ENCODE results near the gene SMAD6.

The SMAD6 gene

DNA sequence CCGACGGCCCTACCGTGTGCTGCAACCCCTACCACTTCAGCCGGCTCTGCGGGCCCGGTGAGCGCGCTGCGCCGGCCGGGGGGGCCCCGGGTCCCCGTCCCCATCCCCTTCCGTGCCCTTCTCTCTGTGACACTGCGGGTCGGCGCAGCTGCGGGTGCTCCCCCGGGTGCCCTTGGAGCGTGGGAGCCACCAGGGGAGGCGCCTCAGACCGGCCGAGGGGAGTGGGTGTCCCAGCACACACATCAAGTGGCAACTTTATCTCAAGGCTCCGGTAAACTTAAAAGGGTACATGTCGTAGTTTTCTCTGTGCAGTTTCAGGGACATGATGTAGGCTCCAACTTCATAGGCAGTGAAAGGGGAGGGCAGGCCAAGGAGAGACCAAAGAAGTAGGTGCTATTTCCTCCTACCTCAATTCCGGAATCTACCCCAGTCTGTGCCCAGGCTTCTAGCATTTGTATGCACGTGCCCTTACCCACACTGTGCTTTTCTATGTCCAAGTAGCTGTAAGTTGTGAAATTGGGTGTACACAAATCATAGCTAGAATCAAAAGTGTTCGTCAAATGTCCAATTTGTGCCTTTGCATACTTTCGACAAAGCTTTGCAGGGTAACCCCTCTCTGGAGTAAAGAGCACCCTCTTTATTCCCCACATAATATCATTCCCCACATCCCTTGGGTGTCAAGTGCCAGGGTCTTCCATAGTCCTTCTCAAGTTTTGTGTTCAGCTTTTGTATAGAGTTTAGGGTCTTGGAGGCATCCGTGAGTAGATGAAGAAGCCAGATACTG, 2.2 kb downstream of the SMAD6 start:
- no peak for DNase-seq

DNA sequence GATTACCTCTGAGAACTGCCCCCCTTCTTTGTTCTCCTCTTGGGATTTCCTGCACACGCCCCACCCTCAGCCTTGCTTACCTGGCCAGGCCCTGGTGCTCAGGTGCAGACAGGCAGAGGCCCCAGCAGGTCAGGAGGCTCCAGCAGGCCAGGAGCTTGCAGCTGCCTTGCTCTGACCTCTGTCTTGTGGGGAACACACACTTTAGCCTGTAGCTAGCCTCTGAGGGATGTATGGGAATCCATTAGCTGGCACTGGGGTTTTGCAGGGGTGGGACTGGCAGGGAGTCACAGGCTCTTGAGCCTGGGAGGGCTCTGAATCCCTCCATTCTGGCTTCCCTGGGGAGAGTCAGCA, 2.7 kb downstream of the SMAD6 start:
- no peak for DNase-seq

DNA sequence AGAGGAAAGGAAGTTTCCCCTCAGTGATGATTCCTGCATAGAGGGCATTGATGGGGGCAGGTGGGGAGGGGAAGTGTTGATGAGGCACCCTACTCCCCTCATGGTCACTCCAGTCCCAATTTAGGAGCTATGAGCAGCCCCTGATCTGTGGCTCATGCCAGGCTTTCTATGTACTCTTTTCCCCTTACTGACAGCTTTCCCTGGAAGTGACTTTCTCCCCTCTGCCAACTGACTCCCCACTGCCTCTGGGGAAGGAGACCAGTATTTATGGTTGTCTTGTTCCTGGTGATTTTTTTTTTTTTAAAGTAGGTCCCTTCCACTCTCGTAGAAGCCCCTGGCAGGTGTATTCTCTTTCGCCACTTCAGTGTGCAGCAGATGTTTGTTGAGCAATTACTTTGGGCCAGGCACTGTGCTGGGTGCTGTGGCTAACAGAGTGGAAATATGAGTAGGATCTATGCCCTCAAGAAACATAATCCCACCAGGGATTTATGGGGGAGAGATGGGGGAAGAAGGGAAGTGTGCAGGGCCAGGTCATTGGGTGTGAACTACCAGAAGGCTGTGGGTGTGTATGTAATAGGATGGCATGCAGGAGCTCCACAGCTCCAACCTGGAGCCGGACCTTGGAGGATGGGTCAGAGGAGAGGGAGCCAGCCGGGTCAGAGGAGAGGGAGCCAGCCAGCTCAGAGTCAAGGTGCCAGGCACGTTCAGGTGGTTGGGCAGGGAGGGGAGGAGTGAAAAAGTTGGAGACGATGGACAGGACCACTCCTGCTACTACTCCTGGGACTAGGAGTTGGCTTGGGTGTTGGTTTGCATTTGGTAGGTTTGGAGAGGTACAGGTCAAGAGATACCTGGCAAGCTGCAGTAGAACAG, 3.5 kb downstream of the SMAD6 start:
- DNase-seq: no peak

DNA sequence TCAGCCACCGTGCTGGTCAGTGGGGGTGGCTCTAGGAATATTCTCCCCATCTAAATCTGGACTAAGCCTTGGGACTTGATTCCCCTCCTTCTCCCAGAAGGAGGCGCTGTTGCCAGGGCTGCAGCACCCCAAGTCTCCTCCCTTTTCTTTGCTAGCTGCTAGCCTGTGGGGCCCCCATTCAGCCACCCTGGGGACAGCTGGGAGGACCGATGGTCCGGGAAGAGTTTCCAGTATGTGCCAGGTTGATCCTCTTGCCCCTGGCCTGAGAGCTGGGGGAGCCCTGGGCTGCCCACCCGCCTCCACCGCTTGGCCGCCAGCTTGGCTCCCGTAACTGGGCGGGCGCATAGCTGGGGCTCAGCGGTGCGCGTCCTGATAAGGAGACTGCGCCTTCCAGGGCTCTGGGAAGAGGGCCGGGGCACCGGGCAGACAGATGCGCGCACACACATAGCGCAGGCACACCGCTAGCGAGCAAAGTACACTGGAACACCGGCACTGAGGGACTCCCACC, 4.2 kb downstream of the SMAD6 start:
- DNase-seq: no peak

- DNase-seq: no peak
Observed at GRCh38 chr15:66706840-66707239, 4.8 kb downstream of the SMAD6 start.

DNA sequence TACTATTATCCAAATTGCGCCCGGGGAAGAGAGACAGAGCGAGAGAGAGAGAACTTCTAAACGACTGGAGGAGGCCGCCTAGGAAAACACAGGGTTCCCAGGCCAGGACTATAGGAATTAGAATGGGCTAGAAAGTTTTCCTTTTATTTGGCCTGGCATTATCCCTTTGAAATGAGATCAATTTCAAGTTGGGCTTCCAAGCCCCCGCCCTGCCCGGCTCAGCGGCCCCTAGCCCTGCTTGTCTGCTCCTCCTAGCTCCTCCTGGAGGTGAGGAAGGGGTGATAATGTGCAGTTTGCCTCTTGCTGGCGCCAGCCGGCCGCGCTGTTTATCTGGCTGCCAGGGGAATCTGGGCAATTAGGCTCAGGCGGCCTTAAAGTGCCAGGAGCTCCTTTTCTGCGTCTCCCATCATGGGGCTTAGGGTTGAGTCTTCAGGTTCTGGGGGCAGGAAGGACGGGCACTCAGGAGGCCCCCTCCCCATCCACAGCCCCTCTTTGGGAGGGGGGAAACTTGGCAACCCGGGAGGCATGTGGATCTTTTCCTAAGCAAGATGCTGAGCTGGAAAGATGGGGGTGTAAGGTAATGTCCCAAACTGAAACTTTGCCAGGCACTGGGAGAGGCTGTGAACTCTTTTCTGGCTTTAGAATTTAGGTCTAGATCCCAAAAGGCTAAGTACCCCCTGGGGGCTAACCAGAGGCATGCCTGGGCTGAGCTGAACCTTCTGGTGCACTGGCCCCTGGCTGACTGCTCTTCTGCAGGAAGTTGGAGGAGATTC, 5.5 kb downstream of the SMAD6 start:
- no peak for DNase-seq

DNA sequence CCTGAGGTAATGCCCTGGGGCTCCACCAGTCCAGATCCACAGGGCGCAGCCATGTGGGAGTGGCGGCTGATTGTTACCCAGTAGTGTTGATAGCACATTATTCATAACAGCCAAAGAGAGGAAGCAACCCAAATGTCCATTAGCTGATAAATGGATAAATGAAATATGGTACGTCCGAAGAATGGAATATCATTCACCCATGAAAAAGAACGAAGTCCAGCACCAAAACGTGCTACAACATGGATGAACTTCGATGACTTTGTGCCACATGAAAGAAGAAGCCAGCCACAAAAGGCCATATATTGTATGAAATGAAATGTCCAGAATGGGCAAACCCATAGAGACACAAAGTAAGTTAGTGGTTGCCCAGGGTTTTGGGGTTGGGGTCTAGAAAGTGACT, 6.4 kb downstream of the SMAD6 start:
- no peak for DNase-seq

DNA sequence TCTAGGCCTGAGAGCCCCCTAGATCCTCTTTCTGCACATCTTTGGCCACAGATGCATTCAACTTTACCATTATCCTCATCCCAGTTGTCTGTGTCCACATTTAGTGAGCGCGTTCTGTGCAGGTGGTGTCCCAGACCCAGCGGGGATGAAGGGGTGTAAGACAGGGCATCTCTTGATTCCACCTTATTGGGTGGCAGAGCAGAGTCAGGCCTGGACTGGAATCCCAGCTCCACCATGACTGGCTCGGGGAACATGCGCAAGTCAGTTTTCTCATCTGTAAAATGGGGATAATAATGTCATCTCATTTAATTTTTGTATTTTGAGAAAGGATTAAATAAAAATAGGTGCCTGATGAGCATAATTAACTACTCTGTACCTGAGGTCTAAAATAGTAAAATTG, 7.8 kb downstream of the SMAD6 start:
- no peak for DNase-seq

DNA sequence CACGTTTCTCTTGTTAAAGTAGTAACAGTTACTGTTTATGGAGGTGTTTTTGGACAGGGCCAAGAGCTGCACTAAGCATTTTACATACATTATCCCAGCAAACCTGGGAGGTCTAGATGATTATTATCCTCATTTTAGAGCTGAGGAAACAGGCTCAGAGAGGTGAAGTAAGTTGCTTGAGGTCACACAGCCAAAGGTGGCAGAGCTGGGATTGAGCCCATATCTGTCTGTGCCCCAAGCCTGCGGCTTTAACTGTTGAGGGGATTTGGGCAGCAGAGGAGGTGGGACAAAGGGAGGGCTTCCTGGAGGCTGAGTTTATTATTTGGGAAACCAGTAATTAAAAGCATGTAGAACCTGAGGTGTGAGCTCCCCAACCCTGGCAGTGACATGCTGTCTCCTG, 9.2 kb downstream of the SMAD6 start:
- no peak for DNase-seq

DNA sequence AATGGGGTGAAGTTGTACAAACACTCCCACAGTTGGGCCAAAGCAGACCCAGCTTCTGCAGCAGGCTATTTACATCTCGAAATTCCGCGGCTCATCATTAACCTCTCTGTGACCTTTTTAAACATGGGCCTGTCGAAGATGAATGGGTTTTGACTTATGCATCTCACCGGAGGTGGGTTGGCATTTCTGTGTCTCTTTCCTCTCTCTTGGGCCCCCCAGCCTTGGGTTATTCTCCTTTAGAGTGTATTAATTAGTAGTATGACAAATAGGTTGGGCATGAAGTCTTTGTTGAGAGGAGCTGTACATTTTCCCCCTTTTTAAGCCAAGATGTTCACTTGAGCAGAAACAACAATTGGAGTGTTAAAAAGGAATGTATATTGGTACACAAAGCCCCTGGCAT, 9.8 kb downstream of the SMAD6 start:
- DNase-seq: no peak

- DNase-seq: no peak
Observed at GRCh38 chr15:66713843-66714508, 11.9 kb downstream of the SMAD6 start.

DNA sequence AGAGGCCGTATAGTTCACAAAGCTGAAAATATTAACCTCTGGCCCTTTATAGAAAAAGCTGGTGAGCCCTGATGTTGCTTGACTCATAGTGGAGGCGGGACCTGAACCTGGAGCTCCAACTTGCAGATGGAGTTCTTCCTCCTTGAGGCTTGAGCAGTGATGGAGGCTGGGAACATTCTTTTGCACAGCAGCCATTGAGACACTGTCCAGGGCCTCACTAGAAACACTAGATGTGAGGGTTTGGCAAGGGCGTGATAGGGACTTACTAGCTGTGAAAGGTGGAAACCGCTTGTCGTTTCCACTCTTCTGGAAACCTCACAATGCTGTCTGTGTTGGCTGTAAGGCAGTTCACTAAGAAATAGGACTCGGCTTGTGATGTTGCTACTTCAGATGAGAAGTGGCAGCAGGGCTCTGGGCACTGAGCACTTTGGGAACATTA, 12.5 kb downstream of the SMAD6 start:
- DNase-seq: no peak

- DNase-seq: no peak
Observed at GRCh38 chr15:66715181-66715624, 13.2 kb downstream of the SMAD6 start.

DNA sequence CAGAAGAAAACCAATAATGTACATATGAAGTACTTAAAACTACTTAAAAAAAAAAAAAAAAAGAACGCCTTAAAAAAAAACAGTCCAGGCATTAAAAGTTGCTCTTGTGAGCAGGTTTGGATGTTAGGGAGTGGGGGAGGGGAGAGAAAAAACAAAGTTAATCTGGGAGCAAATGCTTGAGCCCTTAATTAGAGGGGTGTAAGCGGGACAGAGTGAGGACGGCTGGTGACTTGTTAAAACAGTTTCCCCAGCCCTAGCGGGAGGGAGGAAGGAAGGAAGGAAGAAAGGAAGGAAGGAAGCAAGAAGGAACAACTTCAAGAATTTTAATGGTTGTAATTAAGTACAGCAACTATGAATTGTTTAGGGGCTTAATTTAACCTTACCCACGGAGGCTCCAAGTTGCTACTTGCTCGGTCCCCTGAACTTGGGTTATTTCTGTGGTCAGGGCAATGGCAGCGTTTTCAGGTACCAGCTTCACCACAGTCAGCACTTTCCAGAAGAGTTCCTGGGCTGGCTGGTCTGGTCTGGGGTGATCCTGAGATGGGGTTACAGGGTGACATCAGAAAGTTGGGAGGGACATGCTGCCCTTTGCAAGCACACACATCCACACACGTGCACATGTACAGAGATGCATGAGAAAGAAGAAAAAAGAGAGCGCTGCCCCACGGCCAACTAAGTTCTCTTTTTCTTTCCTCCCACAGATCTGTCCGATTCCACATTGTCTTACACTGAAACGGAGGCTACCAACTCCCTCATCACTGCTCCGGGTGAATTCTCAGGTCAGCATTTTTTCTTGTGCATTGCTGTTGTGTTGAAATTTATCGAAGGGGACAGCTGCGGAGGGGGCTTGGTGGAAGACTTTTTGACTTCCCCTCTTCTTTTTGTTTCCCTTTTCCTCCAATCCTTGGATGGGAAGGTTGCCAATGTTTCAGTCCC, 14.0 kb downstream of the SMAD6 start:
- DNase-seq: no peak

GRCh38 chr15:66716656-66717020, 14.6 kb downstream of the SMAD6 start:
- DNase-seq: no peak

- no peak for DNase-seq
Observed at GRCh38 chr15:66718220-66718988, 16.4 kb downstream of the SMAD6 start.

DNA sequence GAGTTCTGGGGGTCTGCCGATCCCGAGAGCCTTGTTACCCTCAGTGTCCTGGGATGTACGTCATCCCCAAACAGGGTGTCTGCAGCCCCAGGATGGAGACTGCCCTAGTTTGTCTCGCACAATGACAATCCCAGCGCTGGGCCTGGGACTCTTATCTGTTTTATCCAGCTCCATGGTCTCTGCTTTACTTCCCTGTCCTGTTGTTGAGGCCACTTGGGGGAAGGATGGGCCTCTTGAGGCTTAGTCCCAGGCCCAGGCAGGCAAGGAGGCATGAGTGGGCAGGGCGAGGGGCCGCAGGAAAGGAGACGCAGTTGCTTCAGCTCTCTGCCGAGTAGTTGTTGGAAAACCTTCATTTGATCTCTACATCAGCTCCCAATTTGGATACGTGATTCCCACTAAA, 17.4 kb downstream of the SMAD6 start:
- DNase-seq: no peak

- DNase-seq: no peak
Observed at GRCh38 chr15:66720206-66721010, 18.4 kb downstream of the SMAD6 start.

GRCh38 chr15:66721020-66721419, 19.0 kb downstream of the SMAD6 start:
- no peak for DNase-seq

GRCh38 chr15:66721501-66721937, 19.5 kb downstream of the SMAD6 start:
- DNase-seq: no peak

All from CD4-positive, alpha-beta T cell treated with Interleukin-12 subunit alpha and Interleukin-12 subunit beta, for 1 hour (primary cell).